ENCODE measurements around the gene SLC23A2.

SLC23A2 gene

DNA sequence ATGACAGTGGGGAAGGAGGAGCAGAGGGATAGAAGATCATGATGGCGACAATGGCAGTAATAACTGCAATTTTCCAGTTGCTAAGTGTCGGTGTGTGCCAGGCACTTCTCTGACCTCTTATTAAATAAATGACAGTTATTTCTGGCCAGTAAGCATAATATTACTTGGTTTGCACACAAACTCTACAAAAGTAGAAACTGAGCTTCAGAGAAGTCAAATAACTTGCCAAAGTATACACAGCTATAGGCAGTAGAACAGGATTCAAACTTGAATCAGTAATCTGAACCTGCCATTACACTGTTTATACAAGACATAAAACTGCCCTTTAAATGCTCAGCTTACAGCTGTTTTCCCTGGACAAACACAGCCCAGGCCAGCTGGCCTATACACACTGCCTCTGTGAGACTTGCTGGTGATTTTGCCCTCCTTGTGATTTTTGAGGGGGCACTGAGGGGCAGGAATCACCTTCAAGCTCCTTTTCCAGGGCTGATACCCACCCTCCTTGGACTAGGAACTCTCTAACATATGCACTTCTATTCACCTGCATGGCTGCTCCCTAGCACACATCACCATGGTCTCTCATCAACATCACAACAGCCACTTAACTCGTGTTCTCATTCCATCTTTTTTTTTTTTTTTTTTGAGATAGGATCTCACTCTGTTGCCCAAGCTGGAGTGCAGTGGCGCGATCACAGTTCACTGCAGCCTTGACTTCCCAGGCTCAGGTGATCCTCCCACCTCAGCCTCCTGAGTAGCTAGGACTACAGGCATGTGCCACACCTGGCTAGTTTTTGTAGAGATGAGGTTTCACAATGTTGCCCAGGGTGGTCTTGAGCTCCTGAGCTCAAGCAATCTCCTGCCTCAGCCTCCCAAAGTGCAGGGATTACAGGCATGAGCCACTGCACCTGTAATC, 63.6 kb downstream of the SLC23A2 start:
- no peak for ATAC-seq (ENCODE audit: low read depth)

DNA sequence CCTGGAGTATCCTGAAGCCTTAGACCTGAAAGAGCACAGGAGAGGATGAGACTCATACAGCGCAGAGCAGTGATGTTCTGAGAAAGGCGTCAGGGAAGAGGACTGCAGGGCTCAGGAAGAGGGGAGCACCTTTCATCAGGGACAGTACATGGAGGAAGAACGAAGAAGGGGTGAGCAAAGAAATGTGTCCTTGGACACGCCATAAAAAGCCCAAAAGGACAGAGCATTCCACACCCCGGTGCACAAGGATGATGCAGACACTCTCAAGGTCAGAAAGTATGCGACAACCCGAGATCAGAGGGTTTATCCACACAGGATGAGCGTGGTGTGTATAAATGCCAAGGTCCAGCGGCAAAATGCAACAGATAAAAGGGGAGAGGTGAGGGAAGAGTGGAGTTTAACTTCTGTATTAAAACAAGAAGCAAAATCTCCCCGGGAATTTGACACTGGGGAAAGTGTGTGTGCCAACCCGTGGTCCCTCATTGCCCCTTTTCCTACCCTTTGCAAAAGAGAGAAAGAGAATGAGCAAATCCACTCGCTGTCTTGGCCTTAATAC, 64.4 kb downstream of the SLC23A2 start:
- Histone ChIP-seq H3K36me3 (ENCODE audit: low read depth) (no peaks in the 10 kb centered on the region), H3K4me1 (ENCODE audit: insufficient read depth, poor library complexity, severe bottlenecking) (no peaks in the 10 kb centered on the region), H3K4me3 (ENCODE audit: severe bottlenecking) (no peak overlapping the region), H3K27me3 (ENCODE audit: insufficient read depth, poor library complexity, severe bottlenecking) (no peaks in the 10 kb centered on the region), H3K27ac (ENCODE audit: poor library complexity, severe bottlenecking) (no peak overlapping the region), H3K9me3 (ENCODE audit: severe bottlenecking) (no peaks in the 10 kb centered on the region)
- ATAC-seq (ENCODE audit: low read depth): no peak
- no peak for DNase-seq (ENCODE audit: low spot score)
- TF ChIP-seq, protein P1, sequence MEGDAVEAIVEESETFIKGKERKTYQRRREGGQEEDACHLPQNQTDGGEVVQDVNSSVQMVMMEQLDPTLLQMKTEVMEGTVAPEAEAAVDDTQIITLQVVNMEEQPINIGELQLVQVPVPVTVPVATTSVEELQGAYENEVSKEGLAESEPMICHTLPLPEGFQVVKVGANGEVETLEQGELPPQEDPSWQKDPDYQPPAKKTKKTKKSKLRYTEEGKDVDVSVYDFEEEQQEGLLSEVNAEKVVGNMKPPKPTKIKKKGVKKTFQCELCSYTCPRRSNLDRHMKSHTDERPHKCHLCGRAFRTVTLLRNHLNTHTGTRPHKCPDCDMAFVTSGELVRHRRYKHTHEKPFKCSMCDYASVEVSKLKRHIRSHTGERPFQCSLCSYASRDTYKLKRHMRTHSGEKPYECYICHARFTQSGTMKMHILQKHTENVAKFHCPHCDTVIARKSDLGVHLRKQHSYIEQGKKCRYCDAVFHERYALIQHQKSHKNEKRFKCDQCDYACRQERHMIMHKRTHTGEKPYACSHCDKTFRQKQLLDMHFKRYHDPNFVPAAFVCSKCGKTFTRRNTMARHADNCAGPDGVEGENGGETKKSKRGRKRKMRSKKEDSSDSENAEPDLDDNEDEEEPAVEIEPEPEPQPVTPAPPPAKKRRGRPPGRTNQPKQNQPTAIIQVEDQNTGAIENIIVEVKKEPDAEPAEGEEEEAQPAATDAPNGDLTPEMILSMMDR (IDR thresholded peaks at IDR 0.05; ENCODE audit: poor library complexity, severe bottlenecking): no peak

More for the DNA sequence above, 63.6 kb downstream of the SLC23A2 start:
- H3K4me3 ChIP-seq (ENCODE audit: severe bottlenecking): no peak overlapping the region
- H3K27ac ChIP-seq (ENCODE audit: poor library complexity, severe bottlenecking): no peak overlapping the region
- TF ChIP-seq, protein P1 (IDR thresholded peaks at IDR 0.05; ENCODE audit: poor library complexity, severe bottlenecking): no peak
- H3K36me3 ChIP-seq (ENCODE audit: low read depth): no peaks in the 10 kb centered on the region
- DNase-seq (ENCODE audit: low spot score): no peak
- no peaks in the 10 kb centered on the region for H3K9me3 ChIP-seq (ENCODE audit: severe bottlenecking)
- no peaks in the 10 kb centered on the region for H3K4me1 ChIP-seq (ENCODE audit: insufficient read depth, poor library complexity, severe bottlenecking)
- H3K27me3 ChIP-seq (ENCODE audit: insufficient read depth, poor library complexity, severe bottlenecking): no peaks in the 10 kb centered on the region

DNA sequence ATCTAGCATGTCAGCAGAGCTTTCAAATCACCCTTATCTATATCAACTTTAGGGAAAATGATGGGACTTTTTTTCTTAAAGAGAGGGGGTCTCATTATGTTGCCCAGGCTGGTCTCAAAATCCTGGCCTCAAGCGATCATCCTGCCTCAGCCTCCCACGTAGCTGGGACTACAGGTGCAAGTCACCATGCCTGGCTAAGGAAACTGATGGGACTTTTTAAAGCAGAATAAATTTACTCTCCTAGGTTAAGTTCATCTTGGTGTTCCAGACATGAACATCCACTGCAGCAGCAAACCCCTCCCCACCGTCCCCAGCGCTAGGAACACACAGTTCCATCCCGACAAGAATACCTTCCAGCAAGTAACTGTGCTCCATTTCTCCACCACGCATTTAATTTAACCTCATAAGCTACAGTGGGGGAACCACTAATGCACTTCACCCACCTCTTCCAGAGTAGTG, 64.9 kb downstream of the SLC23A2 start:
- TF ChIP-seq, protein P1 (IDR thresholded peaks at IDR 0.05; ENCODE audit: poor library complexity, severe bottlenecking): no peak
- DNase-seq (ENCODE audit: low spot score) (no peak), ATAC-seq (ENCODE audit: low read depth) (no peak)
- H3K36me3 ChIP-seq (ENCODE audit: low read depth): no peaks in the 10 kb centered on the region
- no peak overlapping the region for H3K27ac ChIP-seq (ENCODE audit: poor library complexity, severe bottlenecking)
- H3K27me3 ChIP-seq (ENCODE audit: insufficient read depth, poor library complexity, severe bottlenecking): no peaks in the 10 kb centered on the region
- H3K4me1 ChIP-seq (ENCODE audit: insufficient read depth, poor library complexity, severe bottlenecking): no peaks in the 10 kb centered on the region
- H3K9me3 ChIP-seq (ENCODE audit: severe bottlenecking): no peaks in the 10 kb centered on the region
- no peak overlapping the region for H3K4me3 ChIP-seq (ENCODE audit: severe bottlenecking)

DNA sequence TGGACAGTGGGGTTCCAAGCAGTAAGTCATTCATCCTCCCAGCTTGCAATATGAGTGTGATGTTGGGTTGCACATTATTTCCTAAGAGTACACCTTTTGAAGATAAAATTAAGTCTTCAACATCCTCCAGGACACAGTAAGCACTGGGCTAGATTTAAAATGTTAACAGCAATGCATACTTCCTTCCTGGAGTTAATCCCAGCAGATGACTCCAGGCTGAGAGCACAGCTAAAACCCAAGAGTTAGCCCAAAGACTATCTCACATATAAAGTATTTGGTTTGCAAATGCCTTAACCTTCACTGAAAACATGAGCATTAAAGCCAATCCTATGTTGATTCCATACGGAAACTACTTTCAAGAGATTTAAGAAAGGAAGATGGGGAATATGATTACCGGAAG, 69.2 kb downstream of the SLC23A2 start:
- H3K4me3 ChIP-seq (ENCODE audit: severe bottlenecking): no peak overlapping the region
- H3K9me3 ChIP-seq (ENCODE audit: severe bottlenecking): no peaks in the 10 kb centered on the region
- H3K27ac ChIP-seq (ENCODE audit: poor library complexity, severe bottlenecking): no peak overlapping the region
- ATAC-seq (ENCODE audit: low read depth) (no peak), DNase-seq (ENCODE audit: low spot score) (no peak)
- TF ChIP-seq, protein P1 (IDR thresholded peaks at IDR 0.05; ENCODE audit: poor library complexity, severe bottlenecking): no peak
- no peaks in the 10 kb centered on the region for H3K4me1 ChIP-seq (ENCODE audit: insufficient read depth, poor library complexity, severe bottlenecking)
- H3K36me3 ChIP-seq (ENCODE audit: low read depth): no peaks in the 10 kb centered on the region
- H3K27me3 ChIP-seq (ENCODE audit: insufficient read depth, poor library complexity, severe bottlenecking): no peaks in the 10 kb centered on the region
